ENCODE results near the gene KRTAP5-6.

The KRTAP5-6 gene

GRCh38 chr11:1696608-1697570 is at the start of gene KRTAP5-6:
Gene KRTAP5-6, plus strand, starts transcription at chr11:1697195. Its CDS starts 51 bp downstream, at chr11:1697246.
- no peak for DNase-seq (ENCODE audit: low read depth)

- no peak for DNase-seq (ENCODE audit: low read depth)
Measured at GRCh38 chr11:1647901-1648652, 48.9 kb upstream of the KRTAP5-6 start.

GRCh38 chr11:1648653-1649420 is 48.2 kb upstream of the KRTAP5-6 start:
- DNase-seq (ENCODE audit: low read depth), result no peak

- DNase-seq (ENCODE audit: low read depth), result no peak
Measured at GRCh38 chr11:1650034-1650917, 46.7 kb upstream of the KRTAP5-6 start.

GRCh38 chr11:1650918-1651262 is 46.1 kb upstream of the KRTAP5-6 start:
- DNase-seq (ENCODE audit: low read depth), result no peak

GRCh38 chr11:1651411-1651980 is 45.5 kb upstream of the KRTAP5-6 start:
- no peak for DNase-seq (ENCODE audit: low read depth)

- DNase-seq (ENCODE audit: low read depth), result no peak
Measured at GRCh38 chr11:1652026-1652425, 45.0 kb upstream of the KRTAP5-6 start.

- no peak for DNase-seq (ENCODE audit: low read depth)
Measured at GRCh38 chr11:1652442-1652770, 44.6 kb upstream of the KRTAP5-6 start.

GRCh38 chr11:1652771-1653540 is 44.0 kb upstream of the KRTAP5-6 start:
- peak; percentile 37 for DNase-seq (ENCODE audit: low read depth)

GRCh38 chr11:1653541-1654387 is 43.2 kb upstream of the KRTAP5-6 start:
- no peak for DNase-seq (ENCODE audit: low read depth)

- no peak for DNase-seq (ENCODE audit: low read depth)
Measured at GRCh38 chr11:1654388-1655167, 42.4 kb upstream of the KRTAP5-6 start.

GRCh38 chr11:1655168-1656060 is 41.6 kb upstream of the KRTAP5-6 start:
- DNase-seq (ENCODE audit: low read depth), result no peak

GRCh38 chr11:1656061-1656441 is 40.9 kb upstream of the KRTAP5-6 start:
- no peak for DNase-seq (ENCODE audit: low read depth)

GRCh38 chr11:1656670-1657069 is 40.3 kb upstream of the KRTAP5-6 start:
- DNase-seq (ENCODE audit: low read depth), result no peak

GRCh38 chr11:1659506-1659905 is 37.5 kb upstream of the KRTAP5-6 start:
- DNase-seq (ENCODE audit: low read depth), result no peak

- no peak for DNase-seq (ENCODE audit: low read depth)
Measured at GRCh38 chr11:1660111-1660867, 36.7 kb upstream of the KRTAP5-6 start.

Data from iris pigment epithelial cell (primary cell).